Measurements from ENCODE around the gene SLC6A12.

DNA sequence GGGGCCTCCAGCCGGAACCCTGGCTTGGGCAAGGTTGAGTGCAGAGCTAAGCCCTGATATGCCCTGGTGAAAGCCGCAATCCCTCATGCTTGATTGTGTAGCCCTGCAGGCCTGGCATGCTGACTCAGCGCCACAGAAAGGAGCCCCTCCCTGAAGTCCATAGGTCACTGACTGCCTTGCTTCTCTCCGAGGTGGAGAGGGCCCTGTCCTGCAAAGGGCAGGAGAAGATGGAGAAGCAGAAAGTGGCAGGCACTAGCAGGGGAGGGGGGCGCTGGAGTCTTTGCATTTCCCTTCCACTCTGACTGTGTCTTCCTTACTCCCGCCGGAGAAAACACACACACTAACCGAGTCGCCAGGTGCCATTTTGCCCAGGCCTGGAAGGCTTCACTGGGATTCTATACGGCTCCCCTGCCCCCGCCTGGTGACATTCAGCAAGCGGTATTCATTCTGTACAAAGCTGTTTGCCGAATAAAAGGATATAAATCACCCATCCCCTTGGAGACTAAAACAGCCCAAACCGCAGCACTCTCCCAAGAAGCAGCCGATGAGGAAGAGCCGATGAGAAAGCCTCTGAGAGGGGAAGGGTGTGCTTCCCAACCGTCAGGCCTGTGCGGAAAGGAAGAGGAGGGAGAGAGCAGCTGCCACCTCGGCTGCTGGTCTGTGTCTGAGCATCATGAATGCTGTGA lies 69.8 kb downstream of the SLC6A12 start:
- TF ChIP-seq ADNP (tag; IDR thresholded peaks at IDR 0.05) = no peak
- TF ChIP-seq FOXM1 (IDR thresholded peaks at IDR 0.05; ENCODE audit: low read depth) = no peak
- TF ChIP-seq FOXM1 (CRISPR knock-in tag; IDR thresholded peaks at IDR 0.05; ENCODE audit: low read depth) = no peak
- TF ChIP-seq POLR2G (IDR thresholded peaks at IDR 0.05; ENCODE audit: low read depth, low read length) = no peak
- TF ChIP-seq, protein P1, sequence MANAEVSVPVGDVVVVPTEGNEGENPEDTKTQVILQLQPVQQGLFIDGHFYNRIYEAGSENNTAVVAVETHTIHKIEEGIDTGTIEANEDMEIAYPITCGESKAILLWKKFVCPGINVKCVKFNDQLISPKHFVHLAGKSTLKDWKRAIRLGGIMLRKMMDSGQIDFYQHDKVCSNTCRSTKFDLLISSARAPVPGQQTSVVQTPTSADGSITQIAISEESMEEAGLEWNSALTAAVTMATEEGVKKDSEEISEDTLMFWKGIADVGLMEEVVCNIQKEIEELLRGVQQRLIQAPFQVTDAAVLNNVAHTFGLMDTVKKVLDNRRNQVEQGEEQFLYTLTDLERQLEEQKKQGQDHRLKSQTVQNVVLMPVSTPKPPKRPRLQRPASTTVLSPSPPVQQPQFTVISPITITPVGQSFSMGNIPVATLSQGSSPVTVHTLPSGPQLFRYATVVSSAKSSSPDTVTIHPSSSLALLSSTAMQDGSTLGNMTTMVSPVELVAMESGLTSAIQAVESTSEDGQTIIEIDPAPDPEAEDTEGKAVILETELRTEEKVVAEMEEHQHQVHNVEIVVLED (CRISPR knock-in tag; IDR thresholded peaks at IDR 0.05) = no peak
- no peak for TF ChIP-seq ZBTB1 (CRISPR knock-in tag; IDR thresholded peaks at IDR 0.05; ENCODE audit: borderline replicate concordance, low read depth)
- TF ChIP-seq CTCF (IDR thresholded peaks at IDR 0.05 in 2 of 3, conservative IDR thresholded peaks at IDR 0.05 in 1 of 3; ENCODE audit: insufficient read depth in 2 of 3, low read depth in 1 of 3, low read length in 3 of 3) = no peak; a peak in 1 of 6 replicates
- TF ChIP-seq PTRF (tag; IDR thresholded peaks at IDR 0.05) = no peak
- no peak for TF ChIP-seq HMG20B (CRISPR knock-in tag; IDR thresholded peaks at IDR 0.05)
- TF ChIP-seq ZNF584 (CRISPR knock-in tag; IDR thresholded peaks at IDR 0.05; ENCODE audit: low read depth) = no peak
- TF ChIP-seq RBM34 (IDR thresholded peaks at IDR 0.05; ENCODE audit: borderline replicate concordance, insufficient read depth, low read length) = no peak
- no peak for TF ChIP-seq PURB (CRISPR knock-in tag; IDR thresholded peaks at IDR 0.05; ENCODE audit: low read depth)
- TF ChIP-seq EZH2 (IDR thresholded peaks at IDR 0.05; ENCODE audit: borderline replicate concordance, low read depth, low read length) = no peak
- TF ChIP-seq ELF1 (tag; IDR thresholded peaks at IDR 0.05) = no peak
- no peak for TF ChIP-seq TSHZ1 (CRISPR knock-in tag; IDR thresholded peaks at IDR 0.05)
